Measurements from ENCODE around the gene TNFSF10. TPM values are rescaled to one million over a fixed set of nuclear protein-coding genes. Genes with fewer than 3 reads are reported as not detected.
"Not testable (repeated sequence)": the region's sequence is repeated elsewhere in the genome, so short reads cannot be mapped to it uniquely, and the experiment has no call there.

The TNFSF10 gene
- 10 to 100 TPM; 36.1 to 37.6 TPM for total RNA-seq

DNA sequence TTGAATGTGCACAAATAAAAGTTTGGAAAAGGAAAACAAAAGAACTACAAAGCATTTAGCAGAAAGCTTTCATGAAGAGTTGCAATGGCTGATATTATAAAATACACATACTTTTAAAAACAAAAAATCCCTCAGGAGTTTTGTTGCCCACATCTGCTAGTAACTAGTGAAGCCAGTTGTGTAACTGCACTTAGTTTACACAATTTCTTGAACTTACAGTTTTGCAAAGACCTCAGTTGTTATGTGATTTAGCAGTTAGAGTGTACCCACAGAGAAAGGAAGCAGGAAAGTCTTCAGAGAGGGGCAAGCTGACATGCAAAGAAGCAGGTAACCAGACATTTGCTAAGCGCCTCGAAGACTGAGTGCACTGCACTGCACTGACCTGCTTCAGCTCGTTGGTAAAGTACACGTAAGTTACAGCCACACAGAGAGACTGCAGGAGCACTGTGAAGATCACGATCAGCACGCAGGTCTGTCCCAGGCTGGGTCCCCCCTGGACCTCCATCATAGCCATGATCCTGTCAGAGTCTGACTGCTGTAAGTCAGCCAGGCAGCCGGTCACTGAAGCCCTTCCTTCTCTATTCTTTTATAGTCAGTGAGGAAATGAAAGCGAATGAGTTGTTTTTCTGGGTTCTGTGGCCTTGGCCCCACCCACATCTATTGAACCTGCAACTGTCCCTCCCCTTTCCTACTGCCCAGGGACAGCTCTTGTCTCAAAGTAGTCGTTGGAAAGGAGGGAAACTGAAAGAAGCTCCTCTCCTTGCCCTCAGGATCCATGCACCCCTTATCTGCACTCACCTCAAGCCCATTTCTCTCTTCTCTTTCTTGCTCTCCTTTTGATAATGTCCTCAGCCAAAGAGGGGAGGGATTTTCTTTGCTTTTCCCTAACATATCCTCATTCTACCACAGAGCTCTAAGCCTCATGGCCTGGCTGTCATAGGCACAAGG is at the start of gene TNFSF10:
Gene TNFSF10, minus strand, starts transcription at position 560 of the 948 bp plus-strand sequence. Its CDS starts 46 bp downstream, at position 514.
- POLR2A ChIA-PET: interaction anchor here (0.7 to 1.5 kb wide), 3 partner anchors 10 to 68 kb away, joined by 3 to 7 read pairs (median 4); no protein-coding TSS in a partner anchor
- CTCF ChIA-PET: interaction anchor here (0.6 to 1.4 kb wide), 5 partner anchors 46 to 101 kb away, joined by 3 to 7 read pairs (median 4); no protein-coding TSS in a partner anchor

DNA sequence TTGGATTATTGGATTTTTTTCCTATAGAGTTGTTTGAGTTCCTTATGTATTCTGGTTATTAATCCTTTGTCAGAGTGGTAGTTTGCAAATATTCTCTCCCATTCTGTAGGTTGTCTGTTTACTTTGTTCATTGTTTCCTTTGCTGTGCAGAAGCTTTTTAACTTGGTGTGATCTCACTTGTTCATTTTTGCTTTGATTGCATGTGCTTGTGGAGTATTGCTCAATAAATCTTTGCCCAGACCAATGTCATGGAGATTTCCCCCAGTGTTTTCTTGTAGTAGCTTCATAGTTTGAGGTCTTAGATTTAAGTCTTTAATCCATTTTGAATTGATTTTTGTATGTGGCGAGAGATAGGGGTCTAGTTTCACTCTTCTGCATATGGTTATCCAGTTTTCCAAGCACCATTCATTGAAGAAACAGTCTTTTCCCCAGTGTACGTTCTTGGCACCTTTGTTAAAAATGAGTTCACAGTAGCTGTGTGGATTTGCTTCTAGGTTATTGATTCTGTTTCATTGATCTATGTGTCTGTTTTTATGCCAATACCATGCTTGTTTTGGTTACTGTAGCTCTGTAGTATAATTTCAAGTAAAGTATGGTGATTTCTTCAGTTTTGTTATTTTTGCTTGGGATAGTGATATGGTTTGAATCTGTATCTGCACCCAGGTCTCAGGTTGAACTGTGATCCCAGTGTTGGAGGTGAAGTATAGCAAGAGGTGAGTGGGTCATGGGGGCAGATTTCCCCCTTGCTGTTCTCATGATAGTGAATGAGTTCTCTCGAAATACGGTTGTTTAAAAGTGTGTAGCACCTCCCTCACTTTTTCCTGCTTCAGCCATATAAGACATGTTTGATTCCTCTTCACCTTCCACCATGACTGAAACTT is 46.1 kb upstream of the TNFSF10 start:
- ChIA-PET POLR2A (no interaction called here), CTCF (no interaction called here)

DNA sequence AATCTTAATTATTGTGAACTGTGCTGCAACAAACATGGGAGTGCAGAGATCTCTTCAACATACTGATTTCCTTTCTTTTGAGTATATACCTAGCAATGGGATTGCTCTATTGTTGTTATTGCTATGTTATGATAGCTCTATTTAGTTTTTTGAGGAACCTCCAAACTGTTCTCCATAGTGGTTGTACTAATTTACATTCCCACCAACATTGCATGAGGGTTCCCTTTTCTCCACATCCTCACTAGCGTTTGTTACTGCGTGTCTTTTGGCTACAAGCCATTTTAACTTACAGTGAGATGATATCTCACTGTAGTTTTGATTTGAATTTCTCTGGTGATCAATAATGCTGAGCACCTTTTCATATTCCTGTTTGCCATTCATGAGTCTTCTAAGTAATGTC is 45.5 kb upstream of the TNFSF10 start:
- POLR2A ChIA-PET: no interaction called here
- CTCF ChIA-PET: no interaction called here

DNA sequence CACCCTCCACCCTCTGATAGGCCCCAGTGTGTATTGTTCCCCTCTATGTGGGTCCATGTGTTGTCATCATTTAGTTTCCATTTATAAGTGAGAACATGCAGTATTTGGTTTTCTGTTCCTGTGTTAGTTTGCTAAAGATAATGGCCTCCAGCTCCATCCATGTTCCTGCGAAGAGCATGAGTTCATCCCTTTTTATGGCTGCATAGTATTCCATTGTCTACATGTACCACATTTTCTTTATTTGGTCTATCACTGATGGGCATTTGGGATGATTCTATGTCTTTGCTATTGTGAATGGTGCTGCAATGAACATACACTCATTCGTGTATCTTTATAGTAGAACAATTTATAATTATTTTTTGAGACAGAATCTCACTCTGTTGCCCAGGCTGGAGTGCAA is 43.6 kb upstream of the TNFSF10 start:
- POLR2A ChIA-PET, CTCF ChIA-PET: not testable (repeated sequence)

DNA sequence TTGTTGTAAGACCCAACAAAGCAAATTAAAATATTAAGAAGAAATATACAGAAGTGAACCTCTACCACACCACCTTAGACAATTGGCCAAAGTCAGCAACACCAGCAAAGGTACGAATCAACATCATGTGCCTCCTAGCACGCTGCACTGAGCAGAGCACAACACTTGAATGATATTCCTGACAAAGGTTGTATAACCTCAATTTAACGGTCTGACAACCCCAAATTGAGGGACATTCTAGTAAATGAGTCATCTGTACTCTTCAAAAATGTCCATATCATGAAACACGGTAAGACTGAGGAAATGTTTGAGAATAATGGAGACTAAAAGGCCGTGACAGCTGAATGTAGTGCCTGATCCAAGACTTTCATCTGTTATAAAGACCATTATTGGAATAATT is 41.3 kb upstream of the TNFSF10 start:
- ChIA-PET CTCF (no interaction called here), POLR2A (no interaction called here)

DNA sequence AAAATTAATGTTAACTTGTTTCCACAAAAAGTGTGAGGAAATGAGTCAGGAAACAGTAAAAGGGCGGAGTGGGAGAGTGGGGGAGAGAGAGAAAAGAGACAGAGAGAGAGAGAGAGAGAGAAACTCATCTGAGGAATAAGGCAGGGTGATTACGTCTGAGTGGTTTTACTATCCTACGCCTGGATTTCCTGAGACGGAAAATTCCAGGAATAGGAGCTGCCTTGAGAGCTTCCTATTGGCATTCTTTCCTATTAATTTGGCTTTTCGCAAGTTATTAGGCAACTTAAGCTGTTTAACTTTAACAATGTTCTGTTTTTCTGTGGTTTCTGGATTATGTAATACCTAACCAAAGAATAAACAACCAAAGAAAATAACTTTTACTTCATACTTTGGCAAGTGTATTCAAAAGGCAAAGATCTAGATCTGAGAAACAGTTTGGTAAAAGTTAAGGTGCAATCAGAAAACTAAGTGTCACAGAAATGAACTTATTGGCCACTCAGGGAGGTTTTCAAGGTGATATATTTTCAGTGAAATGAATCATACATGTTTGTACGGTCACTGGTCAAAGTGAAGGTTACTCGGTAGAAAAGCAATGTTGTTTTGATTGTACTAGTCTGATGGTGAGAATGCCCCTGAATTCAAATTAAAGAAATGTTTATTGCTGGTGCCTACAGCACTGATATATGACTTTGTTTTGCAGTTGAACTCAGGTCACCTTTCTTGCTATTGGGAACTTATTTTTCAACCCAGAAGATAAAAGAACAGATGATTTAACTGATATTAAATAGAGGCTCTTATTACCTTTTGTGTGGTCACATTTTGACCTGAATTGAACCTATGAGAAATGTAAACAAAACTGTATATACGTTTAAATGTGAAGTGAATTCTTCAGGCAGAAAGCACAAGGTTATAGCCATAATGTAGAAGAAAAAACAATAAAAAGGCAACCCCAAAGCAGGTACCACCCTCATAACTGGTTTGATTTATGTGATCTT is 39.9 kb upstream of the TNFSF10 start:
- POLR2A ChIA-PET: interaction anchor here (0.6 to 1.7 kb wide), 5 partner anchors 14 to 40 kb away, joined by 3 to 5 read pairs (median 4); partner anchors contain the start of gene TNFSF10
- CTCF ChIA-PET: interaction anchor here (0.6 to 1.7 kb wide), 3 partner anchors 15 to 33 kb away, joined by 3 to 4 read pairs (median 3); no protein-coding TSS in a partner anchor

DNA sequence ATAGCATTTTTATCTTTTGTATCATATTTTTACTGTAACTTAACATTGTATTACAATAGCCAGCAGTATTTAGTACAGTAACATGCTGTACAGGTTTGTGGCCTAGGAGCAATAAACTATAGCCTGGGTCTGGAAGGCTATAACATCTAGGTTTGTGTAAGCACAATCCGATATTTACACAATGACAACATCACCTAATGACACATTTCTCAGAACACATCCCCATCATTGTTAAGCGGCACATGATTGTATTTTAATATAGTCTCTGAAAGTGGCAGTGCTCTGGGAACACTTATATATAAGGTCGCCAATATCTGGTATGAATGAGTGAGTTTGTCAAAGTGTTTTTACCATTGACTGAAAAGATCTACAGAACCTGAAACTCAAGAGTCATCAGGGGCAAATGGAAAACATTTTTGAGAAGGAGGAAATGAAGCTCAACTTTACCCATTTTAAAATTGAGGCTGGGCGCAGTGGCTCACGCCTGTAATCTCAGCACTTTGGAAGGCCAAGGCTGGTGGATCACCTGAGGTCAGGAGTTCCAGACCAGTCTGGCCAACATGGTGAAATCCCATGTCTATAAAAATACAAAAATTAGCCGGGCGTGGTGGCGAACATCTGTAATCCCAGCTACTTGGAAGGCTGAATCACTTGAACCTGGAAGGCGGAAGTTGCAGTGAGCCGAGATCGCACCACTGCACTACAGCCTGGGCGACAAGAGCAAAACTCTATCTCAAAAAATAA is 38.8 kb upstream of the TNFSF10 start:
- CTCF ChIA-PET: interaction anchor here (0.6 to 1.7 kb wide), 3 partner anchors 16 to 85 kb away, joined by 3 to 4 read pairs (median 3); no protein-coding TSS in a partner anchor
- POLR2A ChIA-PET: interaction anchor here (0.6 to 1.7 kb wide), 5 partner anchors 12 to 34 kb away, joined by 3 to 5 read pairs (median 5); no protein-coding TSS in a partner anchor

DNA sequence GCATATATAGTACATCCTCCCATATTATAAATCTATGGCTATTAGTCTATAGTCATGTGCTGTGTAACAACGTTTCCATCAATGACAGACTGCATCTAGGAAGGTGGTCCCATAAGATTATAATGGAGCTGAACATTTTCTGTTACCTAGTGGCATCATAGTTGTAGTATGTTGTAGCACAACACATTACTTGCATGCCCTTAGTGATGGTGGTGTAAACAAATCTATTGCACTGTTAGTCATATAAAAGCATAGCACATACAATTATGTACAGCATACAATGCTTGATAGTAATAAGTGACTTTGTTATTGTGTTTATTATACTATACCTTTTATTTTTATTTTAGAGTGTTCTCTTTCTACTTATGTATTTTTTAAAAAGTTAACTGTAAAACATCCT is 37.4 kb upstream of the TNFSF10 start:
- ChIA-PET CTCF (interaction anchor here (0.7 kb wide), 1 partner anchor 21 kb away, joined by 3 read pairs; no protein-coding TSS in a partner anchor), POLR2A (no interaction called here)

DNA sequence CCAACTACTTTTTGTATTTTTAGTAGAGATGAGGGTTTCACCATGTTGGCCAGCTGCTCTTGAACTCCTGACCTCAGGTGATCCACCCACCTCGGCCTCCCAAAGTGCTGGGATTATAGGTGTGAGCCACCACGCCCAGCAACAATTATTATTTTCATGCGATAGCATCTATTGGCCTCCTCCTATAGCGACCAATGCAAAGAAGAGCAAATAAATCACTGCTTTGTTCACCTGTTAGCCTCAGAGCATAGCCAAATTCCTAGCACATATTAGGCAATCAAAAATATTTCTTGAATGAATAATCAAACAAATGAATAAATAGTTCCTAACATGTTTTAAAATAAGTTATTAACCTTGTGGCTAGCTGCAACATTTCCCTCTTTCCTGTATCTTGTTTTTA is 36.8 kb upstream of the TNFSF10 start:
- CTCF ChIA-PET: interaction anchor here (0.7 kb wide), 1 partner anchor 20 kb away, joined by 3 read pairs; no protein-coding TSS in a partner anchor
- POLR2A ChIA-PET: no interaction called here

DNA sequence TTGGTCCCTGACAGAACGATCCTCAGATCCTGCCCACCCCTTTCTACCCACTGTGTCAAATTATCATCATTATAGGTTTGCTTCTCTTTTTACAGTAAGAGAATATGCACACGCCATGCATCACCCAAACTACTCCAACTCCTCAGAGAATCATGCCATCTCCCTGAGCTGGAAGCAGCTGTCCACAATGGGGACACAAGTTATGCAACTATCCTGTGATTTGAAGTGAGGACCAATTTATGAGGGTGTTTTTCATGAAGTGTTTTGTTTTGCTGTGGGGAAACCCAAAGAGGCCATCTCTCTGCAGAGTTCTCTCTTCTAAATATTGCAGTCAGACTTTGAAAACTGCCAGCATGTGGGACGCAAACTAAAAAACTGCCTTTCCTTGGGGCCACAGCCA is 35.8 kb upstream of the TNFSF10 start:
- ChIA-PET CTCF (no interaction called here), POLR2A (no interaction called here)

DNA sequence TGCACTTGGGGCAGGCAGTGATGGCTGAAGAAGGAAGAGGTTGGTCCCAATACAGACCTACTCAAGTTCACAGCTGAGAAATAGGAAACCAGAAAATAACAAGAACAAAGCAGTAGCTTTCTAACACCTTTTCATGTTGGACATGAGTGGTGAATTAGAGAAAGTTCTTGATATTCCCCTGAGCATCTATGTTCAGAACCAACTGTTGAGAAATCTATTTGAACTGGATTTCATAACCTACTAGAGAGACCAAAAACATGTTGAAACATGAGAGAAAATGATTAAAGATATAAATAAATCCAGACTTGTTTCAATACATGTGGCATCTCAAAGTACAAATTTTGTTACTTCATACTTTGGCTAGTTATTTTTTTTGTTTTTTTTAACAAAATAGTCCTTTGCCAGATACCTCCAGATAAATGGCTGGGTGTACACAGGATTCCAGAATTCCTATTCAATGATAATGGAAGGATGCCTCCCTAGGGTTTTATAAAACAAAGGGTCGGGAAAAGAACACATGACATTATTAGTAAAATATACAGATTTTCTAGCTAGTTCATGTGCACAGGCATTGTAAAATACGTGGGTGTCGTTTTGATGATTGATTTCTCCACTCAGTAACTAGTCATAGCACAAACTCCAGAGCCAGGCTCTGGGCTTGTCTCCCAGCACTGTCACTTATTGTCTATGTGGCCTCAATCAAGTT is 34.4 kb upstream of the TNFSF10 start:
- ChIA-PET POLR2A (no interaction called here), CTCF (interaction anchor here (0.7 kb wide), 1 partner anchor 21 kb away, joined by 3 read pairs; no protein-coding TSS in a partner anchor)

DNA sequence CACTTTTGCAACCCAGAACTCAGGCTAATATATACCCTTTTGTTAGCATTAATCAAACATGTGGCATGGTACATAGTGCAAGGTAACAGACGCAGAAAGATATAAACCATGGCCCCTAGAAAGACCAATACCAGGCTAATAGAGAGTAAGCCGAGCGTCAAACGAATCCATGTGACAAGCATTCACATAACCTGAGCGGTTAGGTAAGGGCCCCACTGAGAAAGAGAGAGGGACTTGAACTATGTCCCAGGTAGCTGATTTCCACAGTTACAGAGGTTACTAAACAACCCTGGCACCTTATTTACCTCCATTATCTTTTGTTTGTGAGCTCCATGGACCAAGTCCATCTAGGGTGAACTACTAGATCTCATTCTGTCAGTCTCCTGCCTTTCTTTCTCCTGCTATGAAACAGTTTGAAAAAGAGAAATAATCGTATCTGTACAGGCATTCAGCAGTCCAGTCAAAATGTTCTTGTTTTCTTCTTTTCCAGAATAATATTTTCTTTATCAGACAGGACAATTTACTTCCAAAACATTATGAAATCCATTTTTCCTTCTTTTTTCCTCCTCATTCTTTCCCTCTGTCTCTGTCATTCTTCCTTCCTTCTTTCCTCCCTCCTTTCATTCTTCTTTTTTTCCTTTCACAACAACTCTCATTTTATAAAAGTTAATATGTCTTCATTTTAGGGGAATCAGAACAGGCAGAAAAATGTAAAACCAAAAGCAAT is 30.5 kb upstream of the TNFSF10 start:
- CTCF ChIA-PET: interaction anchor here (0.6 kb wide), 1 partner anchor 40 kb away, joined by 4 read pairs; no protein-coding TSS in a partner anchor
- POLR2A ChIA-PET: no interaction called here

DNA sequence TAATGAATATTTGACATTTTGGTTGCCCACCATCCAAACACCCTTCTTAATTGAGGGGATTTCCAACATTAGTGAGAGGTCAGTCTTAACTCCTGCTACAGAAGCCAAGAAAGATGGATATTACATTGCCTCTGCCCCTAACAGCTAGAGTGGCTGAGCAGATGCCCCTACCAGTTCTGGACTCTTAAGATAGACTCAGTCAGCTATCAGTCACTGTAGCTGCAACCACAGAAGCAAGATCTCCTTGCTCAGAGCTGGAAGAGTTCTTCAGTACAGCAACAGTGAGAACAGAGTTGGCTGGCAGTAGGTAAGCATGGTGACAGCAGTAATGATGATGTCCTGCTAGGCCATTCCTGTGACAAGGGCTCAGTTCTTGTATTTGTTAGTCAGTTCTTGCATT is 29.4 kb upstream of the TNFSF10 start:
- CTCF ChIA-PET: interaction anchor here (0.9 kb wide), 1 partner anchor 43 kb away, joined by 4 read pairs; no protein-coding TSS in a partner anchor
- POLR2A ChIA-PET: no interaction called here

DNA sequence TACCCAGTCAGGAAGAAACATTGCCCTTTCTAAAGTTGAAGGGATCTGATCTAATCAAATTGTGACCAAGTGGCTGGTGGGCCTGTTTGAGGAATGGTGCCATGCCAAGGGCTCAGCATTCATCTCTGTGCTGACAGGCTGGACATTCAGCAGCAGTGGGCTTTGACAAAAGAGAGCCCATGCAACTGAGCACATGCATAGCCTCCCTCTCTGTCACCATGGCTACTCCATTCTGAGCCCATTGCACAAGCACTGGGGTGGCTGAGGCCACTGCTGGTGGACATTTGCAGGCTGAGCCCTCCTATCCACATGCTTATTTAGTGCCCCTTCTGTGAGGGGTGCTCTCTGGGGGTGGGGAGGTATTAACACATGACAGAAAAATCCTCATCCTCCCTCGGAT is 28.6 kb upstream of the TNFSF10 start:
- CTCF ChIA-PET: no interaction called here
- POLR2A ChIA-PET: no interaction called here

DNA sequence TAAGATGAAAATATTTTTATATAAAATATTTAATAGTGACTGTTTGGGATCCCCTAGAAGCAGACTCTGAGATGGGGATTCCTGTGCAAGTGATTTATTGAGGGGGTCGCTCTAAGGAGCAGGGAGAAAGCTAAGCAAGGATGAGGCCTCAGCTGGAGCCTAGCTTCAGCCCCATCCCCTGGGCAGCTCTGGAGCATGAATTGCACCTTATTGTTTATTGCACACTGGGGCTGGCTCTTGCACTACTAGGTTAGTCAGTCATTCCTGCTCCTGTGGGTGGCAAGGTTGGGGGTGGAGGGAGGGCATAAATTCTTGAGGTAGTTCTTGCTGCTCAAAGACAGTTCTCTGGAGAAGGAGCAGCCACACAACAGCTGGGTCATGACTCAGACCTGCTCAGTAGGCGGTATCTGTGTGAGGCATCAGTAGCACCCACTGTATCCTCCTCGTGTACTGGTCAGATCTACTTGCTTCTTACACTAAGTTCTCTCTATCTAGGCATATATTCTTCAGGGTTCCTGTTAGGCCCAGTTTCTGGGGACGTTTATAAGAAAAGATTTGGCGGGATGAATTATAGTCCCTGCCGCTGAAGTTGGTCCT is 27.2 kb upstream of the TNFSF10 start:
- POLR2A ChIA-PET: no interaction called here
- CTCF ChIA-PET: no interaction called here

DNA sequence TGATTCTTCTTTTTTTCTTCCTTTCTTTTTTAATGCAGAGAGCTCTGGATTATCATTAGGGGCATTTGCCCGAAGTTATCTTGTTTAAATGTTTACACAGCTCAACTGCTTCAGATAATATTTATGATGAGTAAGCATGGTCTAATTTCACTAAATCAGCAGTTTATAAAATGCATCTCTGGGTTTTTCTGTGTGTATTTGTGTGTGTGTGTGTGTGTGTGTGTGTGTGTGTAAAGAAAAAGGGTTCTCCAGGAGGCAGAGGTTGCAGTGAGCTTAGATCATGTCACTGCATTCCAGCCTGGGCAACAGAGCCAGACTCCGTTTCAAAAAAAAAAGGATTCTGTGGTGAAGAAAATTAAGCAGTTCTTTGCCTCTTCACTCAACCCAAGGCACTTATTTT is 25.9 kb upstream of the TNFSF10 start:
- ChIA-PET POLR2A (interaction anchor here (0.6 kb wide), 1 partner anchor 13 kb away, joined by 3 read pairs; no protein-coding TSS in a partner anchor), CTCF (interaction anchor here (1.3 kb wide), 1 partner anchor 34 kb away, joined by 3 read pairs; no protein-coding TSS in a partner anchor)

All from activated CD8-positive, alpha-beta memory T cell treated with anti-CD3 and anti-CD28 coated beads for 36 hours (primary cell).